Activated CD8-positive, alpha-beta T cell treated with anti-CD3 and anti-CD28 coated beads, Interleukin-2, amount 10 ng/mL, durations not matched to agents 7 days and 5 days (primary cell): ENCODE measurements around the gene EPB41L4B. TPM values are rescaled to one million over a fixed set of nuclear protein-coding genes. Genes with fewer than 3 reads are reported as not detected.
A peak's percentile ranks its signal among the peaks of the same experiment; 100 is the strongest.
"Not testable (repeated sequence)": the region's sequence is repeated elsewhere in the genome, so short reads cannot be mapped to it uniquely, and the experiment has no call there.

Experiments
- ATAC-seq: fragments of 150-1000 bp; cut with Tn5 transposase; one replicate; pipeline ENCODE4 v1.10.0; 2021; ENCODE audit warnings: moderate library complexity
- CTCF ChIA-PET: fragments of 350-600 bp; sonication (Branson Sonifier 250); formaldehyde crosslinking; loops from one replicate; lab custom pipeline; 2021; ENCODE audit warnings: antibody characterized with exemption; lab: Charles Lee
- POLR2A ChIA-PET: fragments of 350-600 bp; sonication (Branson Sonifier 250); formaldehyde crosslinking; loops from one replicate; lab custom pipeline; 2021; ENCODE audit warnings: antibody characterized with exemption; lab: Charles Lee
- DNase-seq: peaks from one replicate; pipeline ENCODE4 v3.0.0-alpha.2; 2020
- H3K27ac Mint-ChIP-seq: one replicate; pipeline ENCODE4 v1.8.0; 2021; ENCODE audit warnings: mild to moderate bottlenecking, mixed read lengths
- H3K27me3 Mint-ChIP-seq: one replicate; pipeline ENCODE4 v1.8.0; 2021; ENCODE audit warnings: low read depth, mixed read lengths
- H3K36me3 Mint-ChIP-seq: one replicate; pipeline ENCODE4 v1.8.0; 2021; ENCODE audit warnings: low read depth, mixed read lengths
- H3K4me1 Mint-ChIP-seq: one replicate; pipeline ENCODE4 v1.8.0; 2021; ENCODE audit warnings: low read depth, mixed read lengths
- H3K4me3 Mint-ChIP-seq: one replicate; pipeline ENCODE4 v1.8.0; 2021; ENCODE audit warnings: mild to moderate bottlenecking, mixed read lengths
- H3K9me3 Mint-ChIP-seq: one replicate; pipeline ENCODE4 v1.8.0; 2022; ENCODE audit warnings: mixed read lengths; ENCODE audit not compliant: insufficient read depth
- total RNA-seq, 2 experiments: library from RNA; stranded (reverse); gene quantifications; one replicate each; pipeline ENCODE4 v1.2.3, GENCODE V29; 2021

EPB41L4B gene
- total RNA-seq, 2 experiments from 2014 or later = not detected

GRCh38 chr9:109340979-109341378, 20.1 kb upstream of the EPB41L4B start:
- H3K36me3 Mint-ChIP-seq, H3K27ac Mint-ChIP-seq, ATAC-seq, H3K4me3 Mint-ChIP-seq, POLR2A ChIA-PET, CTCF ChIA-PET, H3K4me1 Mint-ChIP-seq, H3K27me3 Mint-ChIP-seq, H3K9me3 Mint-ChIP-seq, DNase-seq: not testable (repeated sequence)

- ChIA-PET POLR2A (no interaction called here), CTCF (no interaction called here)
- H3K4me1 Mint-ChIP-seq = no peaks in the 10 kb centered on the region
- H3K27ac Mint-ChIP-seq = no peak overlapping the region
- H3K36me3 Mint-ChIP-seq = no peaks in the 10 kb centered on the region
- H3K9me3 Mint-ChIP-seq = no peaks in the 10 kb centered on the region
- H3K27me3 Mint-ChIP-seq = peaks cover 5% of the 10 kb centered on the region
- no peak for DNase-seq
- no peak overlapping the region for H3K4me3 Mint-ChIP-seq
- ATAC-seq = no peak
These were observed 15.6 kb upstream of the EPB41L4B start for GRCh38 chr9:109336409-109336808.

GRCh38 chr9:109335929-109336328, 15.1 kb upstream of the EPB41L4B start:
- Mint-ChIP-seq H3K9me3 (no peaks in the 10 kb centered on the region), H3K4me1 (no peaks in the 10 kb centered on the region), H3K27me3 (peaks cover 5% of the 10 kb centered on the region), H3K27ac (no peak overlapping the region), H3K4me3 (no peak overlapping the region), H3K36me3 (no peaks in the 10 kb centered on the region)
- ChIA-PET POLR2A (no interaction called here), CTCF (no interaction called here)
- ATAC-seq (no peak), DNase-seq (no peak)

GRCh38 chr9:109335121-109335520, 14.3 kb upstream of the EPB41L4B start:
- no peaks in the 10 kb centered on the region for H3K4me1 Mint-ChIP-seq
- ChIA-PET CTCF (no interaction called here), POLR2A (no interaction called here)
- no peaks in the 10 kb centered on the region for H3K36me3 Mint-ChIP-seq
- no peak for ATAC-seq
- no peaks in the 10 kb centered on the region for H3K9me3 Mint-ChIP-seq
- no peak for DNase-seq
- peaks cover 5% of the 10 kb centered on the region for H3K27me3 Mint-ChIP-seq
- no peak overlapping the region for H3K27ac Mint-ChIP-seq
- no peak overlapping the region for H3K4me3 Mint-ChIP-seq

GRCh38 chr9:109331353-109331752, 10.5 kb upstream of the EPB41L4B start:
- ATAC-seq = no peak
- Mint-ChIP-seq H3K27me3 (peaks cover 12% of the 10 kb centered on the region), H3K9me3 (no peaks in the 10 kb centered on the region), H3K4me1 (no peaks in the 10 kb centered on the region), H3K36me3 (no peaks in the 10 kb centered on the region), H3K27ac (no peak overlapping the region), H3K4me3 (no peak overlapping the region)
- ChIA-PET POLR2A (no interaction called here), CTCF (interaction anchor here (0.7 kb wide), 1 partner anchor 364 kb away, joined by 3 read pairs; no protein-coding TSS in a partner anchor)
- DNase-seq = no peak

- DNase-seq (no peak), ATAC-seq (no peak)
- CTCF ChIA-PET = no interaction called here
- H3K27ac Mint-ChIP-seq = no peak overlapping the region
- POLR2A ChIA-PET = no interaction called here
- no peak overlapping the region for H3K4me3 Mint-ChIP-seq
- H3K27me3 Mint-ChIP-seq = peaks cover 17% of the 10 kb centered on the region
- no peaks in the 10 kb centered on the region for H3K9me3 Mint-ChIP-seq
- H3K36me3 Mint-ChIP-seq = no peaks in the 10 kb centered on the region
- no peaks in the 10 kb centered on the region for H3K4me1 Mint-ChIP-seq
These were observed 8.9 kb upstream of the EPB41L4B start for GRCh38 chr9:109329638-109330258.

GRCh38 chr9:109328978-109329637, 8.2 kb upstream of the EPB41L4B start:
- DNase-seq (no peak), ATAC-seq (no peak)
- ChIA-PET POLR2A (no interaction called here), CTCF (no interaction called here)
- Mint-ChIP-seq H3K27me3 (peaks cover 17% of the 10 kb centered on the region), H3K9me3 (no peaks in the 10 kb centered on the region), H3K4me1 (no peaks in the 10 kb centered on the region), H3K4me3 (no peak overlapping the region), H3K27ac (no peak overlapping the region), H3K36me3 (no peaks in the 10 kb centered on the region)

GRCh38 chr9:109325089-109325488, 4.2 kb upstream of the EPB41L4B start:
- Mint-ChIP-seq H3K4me1 (peaks cover 6% of the 10 kb centered on the region), H3K27me3 (peaks cover 38% of the 10 kb centered on the region), H3K4me3 (no peak overlapping the region), H3K27ac (no peak overlapping the region), H3K36me3 (no peaks in the 10 kb centered on the region), H3K9me3 (no peaks in the 10 kb centered on the region)
- ATAC-seq (no peak), DNase-seq (no peak)
- ChIA-PET CTCF (no interaction called here), POLR2A (no interaction called here)

GRCh38 chr9:109323771-109324170, 2.9 kb upstream of the EPB41L4B start:
- POLR2A ChIA-PET = no interaction called here
- Mint-ChIP-seq H3K27me3 (peaks cover 46% of the 10 kb centered on the region), H3K36me3 (no peaks in the 10 kb centered on the region), H3K9me3 (no peaks in the 10 kb centered on the region), H3K27ac (no peak overlapping the region), H3K4me1 (peaks cover 11% of the 10 kb centered on the region), H3K4me3 (no peak overlapping the region)
- ATAC-seq (no peak), DNase-seq (no peak)
- CTCF ChIA-PET = no interaction called here

GRCh38 chr9:109321727-109322126, 868 bp upstream of the EPB41L4B start:
- DNase-seq (no peak), ATAC-seq (no peak)
- H3K27me3 Mint-ChIP-seq = peaks cover 57% of the 10 kb centered on the region
- H3K27ac Mint-ChIP-seq = no peak overlapping the region
- H3K4me1 Mint-ChIP-seq = peaks cover 14% of the 10 kb centered on the region
- H3K36me3 Mint-ChIP-seq = no peaks in the 10 kb centered on the region
- ChIA-PET POLR2A (no interaction called here), CTCF (interaction anchor here (0.7 to 1.0 kb wide), 2 partner anchors 76 to 148 kb away, joined by 3 read pairs; no protein-coding TSS in a partner anchor)
- H3K4me3 Mint-ChIP-seq = peak overlapping the region; percentile 66
- H3K9me3 Mint-ChIP-seq = no peaks in the 10 kb centered on the region

- Mint-ChIP-seq H3K27ac (no peak overlapping the region), H3K4me1 (peaks cover 14% of the 10 kb centered on the region), H3K9me3 (no peaks in the 10 kb centered on the region), H3K27me3 (peaks cover 66% of the 10 kb centered on the region), H3K36me3 (no peaks in the 10 kb centered on the region), H3K4me3 (no peak overlapping the region)
- DNase-seq = no peak
- peak; percentile 16 for ATAC-seq
- CTCF ChIA-PET = no interaction called here
- POLR2A ChIA-PET = no interaction called here
These were observed 523 bp downstream of the EPB41L4B start for GRCh38 chr9:109320331-109320741.

- CTCF ChIA-PET = interaction anchor here (1.2 kb wide), 1 partner anchor 76 kb away, joined by 3 read pairs; no protein-coding TSS in a partner anchor
These were observed 1.1 kb downstream of the EPB41L4B start for GRCh38 chr9:109319626-109320241.

More at GRCh38 chr9:109319626-109320241, 1.1 kb downstream of the EPB41L4B start:
- Mint-ChIP-seq H3K36me3 (no peaks in the 10 kb centered on the region), H3K27ac (no peak overlapping the region), H3K4me1 (peaks cover 14% of the 10 kb centered on the region), H3K27me3 (peaks cover 66% of the 10 kb centered on the region), H3K4me3 (peak overlapping the region; percentile 55), H3K9me3 (no peaks in the 10 kb centered on the region)
- no peak for DNase-seq
- ATAC-seq = peak; percentile 22
- POLR2A ChIA-PET = no interaction called here
